Measurements from ENCODE around the gene CD55. TPM values are rescaled to one million over a fixed set of nuclear protein-coding genes. Genes with fewer than 3 reads are reported as not detected.
A peak's percentile ranks its signal among the peaks of the same experiment; 100 is the strongest.

CD55 gene
- 35.4 and 39.0 TPM in 2 replicates for total RNA-seq

GRCh38 chr1:207321079-207321789, at the start of gene CD55:
Gene CD55 (plus strand): TSS chr1:207321678. CDS start chr1:207321766, 88 bp downstream.
- TF ChIP-seq CTCF (IDR thresholded peaks at IDR 0.05; ENCODE audit: insufficient read depth, low read length, poor library complexity, severe bottlenecking): no peak
- DNase-seq (ENCODE audit: low read depth): peak; percentile 93
- H3K36me3 ChIP-seq (ENCODE audit: control insufficient read depth, insufficient read depth, low read length): no peaks in the 10 kb centered on the region
- peak within 1 kb of the TSS; percentile 71 for H3K4me3 ChIP-seq (ENCODE audit: low read depth, low read length)
- no peaks in the 10 kb centered on the region for H3K27me3 ChIP-seq (ENCODE audit: control insufficient read depth, insufficient read depth, low read length)

GRCh38 chr1:207274882-207275281, 46.6 kb upstream of the CD55 start:
- H3K27me3 ChIP-seq (ENCODE audit: control insufficient read depth, insufficient read depth, low read length): no peaks in the 10 kb centered on the region

GRCh38 chr1:207276465-207276864, 45.0 kb upstream of the CD55 start:
- Histone ChIP-seq H3K36me3 (ENCODE audit: control insufficient read depth, insufficient read depth, low read length) (no peaks in the 10 kb centered on the region), H3K27me3 (ENCODE audit: control insufficient read depth, insufficient read depth, low read length) (no peaks in the 10 kb centered on the region), H3K4me3 (ENCODE audit: low read depth, low read length) (no peak overlapping the region)
- TF ChIP-seq CTCF (IDR thresholded peaks at IDR 0.05; ENCODE audit: insufficient read depth, low read length, poor library complexity, severe bottlenecking): no peak
- DNase-seq (ENCODE audit: low read depth): no peak

More at GRCh38 chr1:207274882-207275281, 46.6 kb upstream of the CD55 start:
- DNase-seq (ENCODE audit: low read depth): no peak
- Histone ChIP-seq H3K4me3 (ENCODE audit: low read depth, low read length) (no peak overlapping the region), H3K36me3 (ENCODE audit: control insufficient read depth, insufficient read depth, low read length) (no peaks in the 10 kb centered on the region)
- TF ChIP-seq CTCF (IDR thresholded peaks at IDR 0.05; ENCODE audit: insufficient read depth, low read length, poor library complexity, severe bottlenecking): no peak

- TF ChIP-seq CTCF (IDR thresholded peaks at IDR 0.05; ENCODE audit: insufficient read depth, low read length, poor library complexity, severe bottlenecking): no peak
- Histone ChIP-seq H3K36me3 (ENCODE audit: control insufficient read depth, insufficient read depth, low read length) (no peaks in the 10 kb centered on the region), H3K27me3 (ENCODE audit: control insufficient read depth, insufficient read depth, low read length) (no peaks in the 10 kb centered on the region), H3K4me3 (ENCODE audit: low read depth, low read length) (no peak overlapping the region)
- no peak for DNase-seq (ENCODE audit: low read depth)
Observed at GRCh38 chr1:207277241-207277640, 44.2 kb upstream of the CD55 start.

- TF ChIP-seq CTCF (IDR thresholded peaks at IDR 0.05; ENCODE audit: insufficient read depth, low read length, poor library complexity, severe bottlenecking): no peak
- H3K27me3 ChIP-seq (ENCODE audit: control insufficient read depth, insufficient read depth, low read length): no peaks in the 10 kb centered on the region
- no peak overlapping the region for H3K4me3 ChIP-seq (ENCODE audit: low read depth, low read length)
- no peak for DNase-seq (ENCODE audit: low read depth)
- H3K36me3 ChIP-seq (ENCODE audit: control insufficient read depth, insufficient read depth, low read length): no peaks in the 10 kb centered on the region
Observed at GRCh38 chr1:207279652-207280051, 41.8 kb upstream of the CD55 start.

- TF ChIP-seq CTCF (IDR thresholded peaks at IDR 0.05; ENCODE audit: insufficient read depth, low read length, poor library complexity, severe bottlenecking): no peak
- no peaks in the 10 kb centered on the region for H3K27me3 ChIP-seq (ENCODE audit: control insufficient read depth, insufficient read depth, low read length)
- H3K36me3 ChIP-seq (ENCODE audit: control insufficient read depth, insufficient read depth, low read length): no peaks in the 10 kb centered on the region
- no peak for DNase-seq (ENCODE audit: low read depth)
- no peak overlapping the region for H3K4me3 ChIP-seq (ENCODE audit: low read depth, low read length)
Observed at GRCh38 chr1:207280706-207281105, 40.8 kb upstream of the CD55 start.
